GM20000 (cell line): ENCODE data around the gene SSC4D.
"Not testable (repeated sequence)": the region's sequence is repeated elsewhere in the genome, so short reads cannot be mapped to it uniquely, and the experiment has no call there.

Experiments
- DNase-seq: peaks from one replicate; pipeline ENCODE4 v3.0.0; 2012; ENCODE audit warnings: low spot score
- CTCF ChIP-seq: IDR thresholded peaks from 2 replicates; pipeline ENCODE4 v1.5.1; 2012; ENCODE audit warnings: mild to moderate bottlenecking, control low read depth; ENCODE audit errors: extremely low read depth, missing control alignments

Gene SSC4D

GRCh38 chr7:76403780-76404494 is 5.6 kb downstream of the SSC4D start:
- DNase-seq: no peak
- no peak for TF ChIP-seq CTCF

DNA sequence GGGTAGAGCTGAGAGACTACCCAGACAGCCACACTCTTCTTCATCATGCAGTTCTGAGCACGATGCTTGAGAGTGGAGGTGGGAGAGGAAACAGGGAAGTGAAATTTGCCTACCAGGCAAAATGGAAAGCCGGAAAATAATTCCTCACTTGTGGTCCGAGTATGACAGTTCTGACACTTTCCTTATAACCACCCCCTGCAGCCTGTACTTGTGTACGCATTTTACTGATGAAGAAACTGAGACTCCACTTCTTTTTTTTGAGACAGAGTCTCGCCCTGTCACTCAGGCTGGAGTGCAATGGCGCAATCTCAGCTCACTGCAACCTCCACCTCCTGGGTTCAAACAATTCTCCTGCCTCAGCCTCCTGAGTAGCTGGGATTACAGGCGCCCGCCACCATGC is 6.4 kb downstream of the SSC4D start:
- not testable (repeated sequence) for DNase-seq

DNA sequence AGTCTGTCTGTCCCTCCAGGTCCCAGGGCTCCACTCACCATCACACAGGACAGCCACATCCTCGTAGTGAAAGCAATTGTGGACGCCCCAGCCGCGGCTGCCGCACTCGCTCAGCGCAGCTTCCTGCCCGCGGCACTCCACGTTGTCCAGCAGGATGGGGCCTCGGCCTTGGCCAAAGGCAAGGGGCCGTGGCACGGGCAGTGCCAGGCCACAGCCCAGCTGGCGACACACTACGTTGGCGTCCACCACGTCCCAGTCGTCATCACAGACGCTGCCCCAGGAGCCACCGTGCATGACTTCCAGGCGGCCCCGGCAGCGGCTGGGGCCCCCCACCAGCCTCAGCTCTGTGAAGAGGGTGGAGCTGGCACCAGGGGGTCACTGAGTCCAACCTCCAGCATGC is 9.2 kb downstream of the SSC4D start:
- no peak for TF ChIP-seq CTCF
- DNase-seq: no peak

DNA sequence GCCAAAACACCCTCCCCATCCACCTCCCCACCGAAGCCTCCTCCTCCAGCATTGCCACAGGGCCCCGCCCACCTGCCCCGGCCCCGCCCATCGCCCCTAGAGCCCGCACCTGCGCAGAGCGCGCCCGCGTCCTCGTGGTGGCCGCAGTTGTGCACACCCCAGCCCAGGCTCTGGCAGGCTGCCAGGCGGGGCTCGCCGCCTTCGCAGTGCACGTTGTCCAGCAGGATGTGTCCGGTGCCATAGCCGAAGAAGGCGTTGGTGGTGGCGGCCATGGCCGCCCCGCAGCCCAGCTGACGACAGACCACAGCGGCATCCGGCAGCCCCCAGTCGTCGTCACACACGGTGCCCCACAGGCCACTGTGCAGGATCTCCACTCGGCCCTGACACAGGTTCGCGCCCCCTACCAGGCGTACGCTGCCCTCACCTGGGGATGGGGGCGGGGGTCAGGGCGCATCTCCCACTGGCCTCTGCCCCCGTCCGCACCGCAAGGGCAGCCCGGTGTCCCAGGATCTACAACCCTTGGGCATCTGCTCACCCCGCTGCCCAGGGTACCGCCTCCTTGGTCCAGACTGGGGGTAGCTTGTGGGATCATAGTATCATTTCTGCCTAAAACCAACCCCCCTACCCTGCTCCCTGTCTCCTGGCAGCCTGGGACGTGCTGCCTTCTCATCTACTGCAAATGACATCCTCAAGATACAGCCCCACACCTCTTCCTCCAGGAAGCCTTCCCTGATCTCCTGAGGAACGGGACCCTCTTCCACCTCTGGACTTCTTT is 11.9 kb downstream of the SSC4D start:
- no peak for TF ChIP-seq CTCF
- DNase-seq: peak; percentile 93

DNA sequence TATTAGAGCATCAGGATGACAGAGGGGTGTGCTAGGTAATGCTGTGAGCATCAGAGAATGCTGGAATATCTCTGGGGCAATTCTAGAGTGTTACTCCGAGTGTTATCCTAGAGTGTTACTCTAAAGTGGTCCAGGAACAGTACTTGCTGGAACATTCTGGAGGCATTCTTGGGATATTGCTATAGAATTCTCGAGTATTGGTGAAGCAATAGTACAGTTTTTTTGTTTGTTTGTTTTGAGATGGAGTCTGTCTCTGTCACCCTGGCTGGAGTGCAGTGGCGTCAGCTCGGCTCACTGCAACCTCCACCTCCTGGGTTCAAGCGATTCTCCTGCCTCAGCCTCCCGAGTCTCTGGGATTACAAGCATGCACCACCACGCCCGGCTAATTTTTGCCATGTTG is 12.6 kb downstream of the SSC4D start:
- no peak for DNase-seq
- TF ChIP-seq CTCF: no peak

GRCh38 chr7:76395965-76396726 is 13.4 kb downstream of the SSC4D start:
- TF ChIP-seq CTCF: no peak
- DNase-seq: no peak

- DNase-seq: not testable (repeated sequence)
Observed at GRCh38 chr7:76395605-76395964, 13.9 kb downstream of the SSC4D start.

DNA sequence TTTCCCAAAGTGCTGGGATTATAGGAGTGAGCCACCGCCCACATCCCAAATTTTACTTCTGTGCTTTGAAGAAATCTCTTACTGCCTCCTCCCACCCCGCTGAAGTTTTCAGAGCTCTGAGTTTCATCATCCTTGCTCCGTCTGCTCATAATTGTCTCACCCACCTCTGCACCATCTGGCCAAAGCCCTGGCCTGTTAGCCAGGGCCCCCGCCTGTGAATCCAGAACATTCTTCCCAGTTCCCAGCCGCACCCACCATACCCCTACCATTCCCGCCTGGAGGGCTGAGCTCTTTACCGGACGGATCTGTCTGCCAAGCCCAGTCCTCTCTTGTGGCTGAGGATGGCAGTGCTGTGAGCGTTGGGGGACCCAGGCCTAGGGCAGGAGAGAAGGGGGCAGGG is 14.5 kb downstream of the SSC4D start:
- TF ChIP-seq CTCF: no peak
- no peak for DNase-seq
